GM21447 (cell line): ENCODE data around the gene JARID2.

ENCODE experiments used
- ATAC-seq: cut with Tn5 transposase; IDR thresholded peaks from one replicate; pipeline ENCODE4 v1.9.1; 2021; ENCODE audit not compliant: unreplicated experiment

JARID2 gene

DNA sequence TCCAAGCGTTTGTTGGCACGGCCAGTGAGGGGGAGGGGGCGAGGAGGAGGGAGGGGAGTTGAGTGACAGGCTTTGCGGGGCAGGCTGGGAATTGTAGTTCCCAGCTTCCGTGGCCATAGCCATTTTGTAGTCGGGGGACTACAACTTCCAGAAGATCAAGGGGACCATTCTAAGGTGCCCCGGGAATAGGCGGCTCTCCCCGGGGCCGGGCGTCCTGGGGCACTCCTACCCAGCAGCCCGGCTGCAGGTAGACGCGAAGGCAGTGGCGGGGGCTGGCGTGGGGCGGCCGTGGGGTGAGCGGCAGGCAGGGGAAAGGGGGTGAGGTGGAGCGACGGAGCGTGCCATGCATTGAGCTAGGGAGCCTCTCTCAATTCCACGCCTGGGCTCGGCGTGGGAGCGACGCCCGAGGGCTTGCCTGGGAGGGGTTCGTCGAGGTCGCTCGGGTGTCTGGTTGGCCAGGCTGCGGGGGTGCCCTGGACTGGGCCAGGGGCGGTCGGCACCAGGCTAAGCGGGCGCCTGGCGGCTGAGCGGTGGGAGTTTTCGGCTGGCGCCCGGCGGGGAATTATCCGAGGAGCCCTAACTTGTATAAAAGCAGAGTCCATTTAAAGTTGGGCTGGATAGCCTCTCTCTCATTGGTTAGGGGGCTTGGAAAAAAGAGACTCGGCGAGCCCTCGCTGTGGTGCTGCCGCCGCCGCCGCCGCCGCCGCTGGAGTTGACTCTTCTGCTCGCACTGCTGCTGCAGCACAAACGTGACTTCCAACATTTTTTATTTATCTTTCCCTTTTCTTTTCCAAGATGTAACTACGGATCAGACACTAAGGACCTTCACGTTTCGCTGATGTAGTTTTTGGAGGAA is at the start of gene JARID2:
JARID2 (plus strand) TSS at position 709 of the 856 bp plus-strand sequence. CDS start 471 bp downstream, outside the sequence.
- ATAC-seq: peak; percentile 57

DNA sequence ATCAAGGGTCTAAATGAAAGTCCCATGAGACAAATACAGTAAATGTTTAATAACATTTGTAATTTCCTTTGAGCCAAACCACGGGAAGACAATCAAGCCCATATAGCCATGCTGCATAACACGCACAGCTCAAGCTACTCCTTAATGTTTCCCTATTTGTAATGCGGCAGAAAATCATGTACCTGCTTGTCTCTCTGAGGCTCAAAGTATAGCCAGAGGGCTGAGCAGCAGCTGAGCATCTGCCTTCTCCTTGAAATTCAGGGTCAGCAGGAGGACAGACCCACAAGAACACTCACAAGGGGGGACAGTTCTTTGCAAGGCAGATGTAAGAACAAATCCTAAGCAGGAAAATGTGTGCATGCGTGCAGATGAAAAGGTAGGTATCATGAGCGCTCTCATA is 45.8 kb upstream of the JARID2 start:
- no peak for ATAC-seq

DNA sequence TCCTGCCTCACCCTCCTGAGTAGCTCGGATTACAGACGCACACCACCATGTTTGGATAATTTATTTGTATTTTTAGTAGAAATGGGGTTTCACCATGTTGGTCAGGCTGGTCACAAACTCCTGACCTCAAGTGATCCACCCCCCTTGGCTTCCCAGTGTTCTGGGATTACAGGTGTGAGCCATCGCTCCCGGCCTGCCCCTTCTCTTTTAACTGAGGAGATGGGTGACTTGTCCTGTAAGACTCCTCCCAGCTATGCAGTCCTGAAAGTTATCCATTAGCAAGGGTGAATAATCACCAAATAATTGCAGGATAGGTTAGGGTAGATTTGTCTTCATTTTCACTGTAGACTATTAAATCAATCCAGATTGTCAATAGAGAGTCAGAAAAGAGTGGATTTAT is 40.5 kb upstream of the JARID2 start:
- ATAC-seq: no peak

DNA sequence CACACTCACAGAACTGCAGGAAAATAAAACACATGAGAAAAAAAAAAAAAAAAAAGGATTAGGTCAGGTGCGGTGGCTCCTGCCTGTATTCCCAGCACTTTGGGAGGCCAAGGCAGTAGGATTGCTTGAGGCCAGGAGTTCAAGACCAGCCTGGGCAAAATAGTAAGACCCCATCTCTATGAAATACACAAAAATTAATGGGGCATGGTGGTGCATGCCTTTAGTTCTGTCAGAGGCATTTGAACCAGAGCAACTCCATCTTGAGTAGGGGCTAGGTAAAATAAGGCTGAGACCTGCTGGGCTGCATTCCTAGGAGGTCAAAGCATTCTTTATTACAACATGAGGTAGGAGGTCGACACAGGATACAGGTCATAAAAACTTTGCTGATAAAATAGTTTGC is 39.0 kb upstream of the JARID2 start:
- no peak for ATAC-seq

DNA sequence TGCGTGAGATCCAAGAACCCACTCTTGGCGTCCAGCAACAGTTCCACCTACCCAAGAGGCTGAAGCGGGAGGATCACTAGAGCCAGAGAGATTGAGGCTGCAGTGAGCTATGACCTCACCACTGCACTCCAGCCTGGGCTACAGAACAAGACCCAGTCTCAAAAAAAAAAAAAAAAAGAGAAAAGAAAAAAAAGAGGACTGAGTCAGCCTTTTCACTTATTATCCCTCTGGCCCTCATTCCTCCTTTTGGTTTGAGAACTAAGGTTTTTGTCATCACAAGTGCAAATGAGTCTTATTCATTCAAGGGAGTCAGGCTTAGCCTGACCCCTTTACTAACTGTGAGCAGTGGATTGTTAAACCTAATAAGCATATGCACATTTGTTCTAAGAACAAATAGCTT is 37.9 kb upstream of the JARID2 start:
- ATAC-seq: no peak

DNA sequence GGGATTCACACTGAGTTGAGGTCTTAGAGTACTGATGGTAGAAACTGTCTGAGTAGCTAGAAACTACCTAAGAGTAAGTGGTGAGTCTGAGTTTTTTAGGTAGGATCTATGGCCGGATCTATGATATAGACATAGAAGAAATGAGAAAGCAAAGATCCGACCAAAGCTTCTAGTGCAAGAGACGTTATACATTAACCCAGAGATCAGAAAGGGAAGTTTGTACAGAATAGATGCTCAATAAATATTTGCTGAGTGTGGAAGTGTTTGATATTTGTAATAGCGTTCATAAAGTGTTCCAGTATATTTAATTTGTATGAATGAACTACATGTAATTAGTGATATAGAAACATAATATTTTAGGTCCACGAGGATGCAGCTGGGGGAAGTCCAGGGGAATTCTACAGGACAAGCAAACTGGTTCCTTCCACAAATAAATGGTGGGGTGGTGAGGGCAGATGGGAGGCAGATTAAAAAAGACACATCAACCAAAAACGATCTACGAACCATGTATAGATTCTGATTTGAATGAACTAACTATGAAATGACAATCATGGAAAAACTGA is 31.9 kb upstream of the JARID2 start:
- ATAC-seq: no peak

DNA sequence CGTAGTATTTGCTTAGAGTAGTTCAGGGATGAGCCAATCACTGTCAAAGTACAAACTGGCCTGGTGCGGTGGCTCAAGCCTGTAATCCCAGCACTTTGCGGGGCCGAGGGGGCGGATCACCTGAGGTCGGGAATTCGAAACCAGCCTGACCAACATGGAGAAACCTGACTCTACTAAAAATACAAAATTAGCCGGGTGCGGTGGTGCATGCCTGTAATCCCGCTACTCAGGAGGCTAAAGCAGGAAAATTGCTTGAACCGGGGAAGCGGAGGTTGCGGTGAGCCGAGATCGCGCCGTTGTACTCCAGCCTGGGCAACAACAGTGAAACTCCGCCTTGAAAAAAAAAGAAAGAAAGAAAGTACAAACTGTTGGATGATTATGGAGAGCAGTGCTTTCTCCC is 27.5 kb upstream of the JARID2 start:
- no peak for ATAC-seq

DNA sequence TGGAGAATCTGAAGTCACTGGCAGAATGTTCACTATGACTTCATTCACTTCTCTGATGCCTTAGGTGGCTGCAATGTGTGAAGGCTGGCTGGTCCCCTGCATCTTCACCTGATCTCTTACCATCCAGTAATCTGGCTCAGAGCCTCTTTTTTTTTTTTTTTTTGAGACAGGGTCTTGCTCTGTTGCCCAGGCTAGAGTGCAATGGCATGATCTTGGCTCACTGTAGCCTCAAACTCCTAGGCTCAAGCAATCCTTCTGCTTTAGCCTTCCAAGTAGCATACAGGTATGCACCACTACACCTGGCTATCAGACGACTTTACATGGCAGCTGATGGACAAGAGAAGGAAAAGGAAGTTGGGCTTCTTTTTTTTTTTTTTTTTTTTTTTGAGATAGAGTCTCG is 25.8 kb upstream of the JARID2 start:
- ATAC-seq: no peak

DNA sequence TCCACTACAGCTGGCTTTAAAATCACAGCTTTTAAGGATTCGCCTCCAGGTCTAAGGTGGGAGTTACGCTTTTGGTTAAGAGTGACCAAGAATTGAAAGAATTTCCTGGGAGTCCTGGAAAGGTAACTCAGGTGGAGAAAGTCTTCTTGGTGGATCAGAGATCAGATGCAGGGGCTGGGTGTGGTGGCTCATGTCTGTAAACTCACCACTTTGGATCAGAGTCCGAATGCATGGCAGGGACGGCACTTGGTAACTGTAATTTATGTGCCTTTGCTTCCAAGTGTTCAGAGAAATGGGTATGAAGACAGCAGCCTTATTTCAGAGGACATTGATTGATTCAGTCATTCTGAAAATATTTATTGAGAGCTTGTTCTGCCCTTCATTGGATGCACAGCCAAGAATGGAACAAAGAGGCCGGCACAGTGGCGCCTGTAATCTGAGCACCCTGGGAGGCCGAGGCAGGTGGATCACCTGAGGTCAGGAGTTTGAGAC is 18.0 kb upstream of the JARID2 start:
- ATAC-seq: no peak

DNA sequence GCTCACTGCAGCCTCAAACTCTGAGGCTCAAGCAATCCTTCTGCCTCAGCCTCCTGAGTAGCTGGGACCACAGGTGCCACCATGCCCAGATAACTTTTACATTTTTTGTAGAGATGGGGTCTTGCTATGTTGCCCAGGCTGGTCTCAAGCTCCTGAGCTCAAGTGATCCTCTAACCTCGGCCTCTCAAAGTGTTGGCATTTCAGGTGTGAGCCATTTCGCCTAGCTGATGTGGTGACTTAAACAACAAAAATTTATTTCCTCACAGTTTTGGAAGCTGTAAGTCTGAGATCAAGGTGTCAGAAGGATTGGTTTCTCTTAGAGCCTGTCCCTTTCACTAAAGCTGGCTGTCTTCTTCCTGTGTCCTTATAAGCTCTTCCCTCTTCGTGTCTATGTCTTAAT is 15.0 kb upstream of the JARID2 start:
- ATAC-seq: no peak

DNA sequence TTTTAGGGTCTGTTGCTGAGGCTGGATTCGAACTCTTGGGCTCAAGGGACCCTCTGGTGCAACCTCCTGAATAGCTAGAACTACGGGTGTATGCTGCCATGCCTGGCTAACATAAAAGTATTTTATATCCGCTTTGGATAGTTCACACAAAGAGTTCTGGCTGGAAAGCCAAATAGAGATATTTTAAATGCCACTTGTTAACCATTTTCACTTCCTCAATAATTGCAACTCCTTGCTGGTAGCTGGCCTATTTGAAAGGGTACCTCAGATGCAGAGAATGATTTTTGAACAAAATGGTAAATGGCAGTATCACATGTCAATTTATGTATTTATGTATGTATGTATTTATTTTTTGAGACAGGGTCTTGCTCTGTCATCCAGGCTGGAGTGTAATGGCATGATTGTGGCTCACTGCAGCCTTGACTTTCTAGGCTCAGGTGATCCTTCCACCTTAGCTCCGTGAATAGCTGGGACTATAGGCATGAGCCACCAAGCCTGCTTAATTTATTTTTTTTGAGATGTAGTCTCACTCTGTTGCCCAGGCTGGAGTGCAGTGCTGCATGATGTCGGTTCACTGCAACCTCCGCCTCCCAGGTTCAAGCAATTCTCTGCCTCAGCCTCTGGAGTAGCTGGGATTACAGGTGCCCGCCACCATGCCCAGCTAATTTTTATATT is 12.9 kb upstream of the JARID2 start:
- ATAC-seq: no peak

DNA sequence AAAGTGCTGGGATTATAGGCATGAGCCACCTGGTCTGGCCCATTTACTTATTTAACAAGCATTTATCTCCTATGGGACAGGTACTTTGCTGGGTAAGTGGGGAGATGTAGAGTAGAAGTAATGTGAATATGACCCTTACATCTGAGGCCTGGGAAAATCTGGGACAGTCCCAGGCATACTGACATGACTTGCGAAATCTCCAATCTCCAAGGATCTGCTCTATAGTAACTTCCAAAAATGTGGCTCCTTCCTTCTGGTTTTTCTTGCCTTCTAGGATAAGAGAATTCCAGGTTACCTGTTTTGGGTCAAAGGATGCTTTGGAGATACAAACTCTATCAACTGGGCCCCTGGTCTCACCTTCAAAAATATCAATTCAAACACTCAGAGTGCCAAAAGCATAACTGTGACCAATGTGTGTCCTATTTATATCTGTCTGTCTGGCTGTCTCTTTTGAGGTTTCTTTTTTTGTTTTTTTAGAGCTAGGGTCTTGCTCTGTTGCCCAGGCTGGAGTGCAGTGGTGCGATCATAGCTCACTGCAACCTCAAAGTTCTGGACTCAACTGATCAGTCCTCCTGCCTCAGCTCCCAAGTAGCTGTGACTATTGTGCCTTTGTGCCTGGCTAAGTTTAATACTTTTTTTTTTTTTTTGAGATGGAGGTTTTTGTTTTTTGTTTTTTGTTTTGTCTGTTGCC is 11.7 kb upstream of the JARID2 start:
- ATAC-seq: no peak

DNA sequence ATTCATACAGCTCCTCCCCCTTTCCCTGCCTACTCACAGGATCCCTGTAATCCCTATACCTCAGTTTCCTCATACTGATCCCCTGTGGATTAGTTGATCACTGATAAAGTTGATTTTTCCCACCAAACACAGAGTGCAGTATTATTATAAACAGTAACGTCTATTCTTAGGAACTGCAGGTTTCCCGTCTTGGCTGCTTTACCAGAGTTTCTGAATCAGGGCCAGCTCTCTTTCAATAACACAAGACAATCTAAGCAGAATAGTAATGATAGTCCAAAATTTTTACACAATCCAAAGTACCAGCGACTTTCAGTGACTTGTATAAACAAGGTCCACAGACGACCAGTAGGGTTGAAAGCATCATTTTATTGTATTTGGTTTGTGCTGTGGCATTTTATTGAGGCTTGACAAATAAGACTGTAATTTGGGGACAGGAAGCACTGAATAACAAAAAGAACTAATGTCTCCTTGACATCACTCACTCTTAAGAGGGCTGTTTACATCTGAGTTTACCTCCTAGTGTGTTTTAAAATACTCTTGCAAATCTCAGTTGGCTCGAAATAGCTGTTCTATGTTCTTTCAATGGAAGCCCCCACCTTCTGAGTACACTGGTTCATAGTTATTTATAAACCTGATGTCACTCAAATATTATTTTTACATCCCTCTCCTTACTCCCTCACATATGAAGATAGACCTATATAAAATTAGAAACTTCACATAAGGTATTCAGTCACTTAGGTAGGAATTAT is 6.1 kb upstream of the JARID2 start:
- ATAC-seq: no peak

DNA sequence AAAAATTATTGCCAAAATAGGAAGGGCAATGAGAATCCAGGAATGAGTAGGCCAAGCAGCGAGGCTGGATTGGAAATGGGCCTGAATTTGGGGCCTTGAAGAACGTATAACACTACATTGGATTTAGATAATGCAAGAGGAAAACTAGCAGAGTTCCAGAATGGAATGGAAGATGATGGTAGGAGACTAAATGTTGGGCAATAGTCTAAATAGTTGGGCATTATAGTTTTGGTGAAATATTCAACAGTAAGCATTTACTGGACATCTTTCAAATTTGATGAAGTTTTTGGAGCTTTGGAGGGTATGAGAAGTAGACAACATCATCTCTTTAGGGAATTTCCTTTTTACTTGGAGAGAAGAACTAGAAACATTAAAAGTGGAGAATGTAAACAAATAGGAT is 3.4 kb upstream of the JARID2 start:
- ATAC-seq: no peak

DNA sequence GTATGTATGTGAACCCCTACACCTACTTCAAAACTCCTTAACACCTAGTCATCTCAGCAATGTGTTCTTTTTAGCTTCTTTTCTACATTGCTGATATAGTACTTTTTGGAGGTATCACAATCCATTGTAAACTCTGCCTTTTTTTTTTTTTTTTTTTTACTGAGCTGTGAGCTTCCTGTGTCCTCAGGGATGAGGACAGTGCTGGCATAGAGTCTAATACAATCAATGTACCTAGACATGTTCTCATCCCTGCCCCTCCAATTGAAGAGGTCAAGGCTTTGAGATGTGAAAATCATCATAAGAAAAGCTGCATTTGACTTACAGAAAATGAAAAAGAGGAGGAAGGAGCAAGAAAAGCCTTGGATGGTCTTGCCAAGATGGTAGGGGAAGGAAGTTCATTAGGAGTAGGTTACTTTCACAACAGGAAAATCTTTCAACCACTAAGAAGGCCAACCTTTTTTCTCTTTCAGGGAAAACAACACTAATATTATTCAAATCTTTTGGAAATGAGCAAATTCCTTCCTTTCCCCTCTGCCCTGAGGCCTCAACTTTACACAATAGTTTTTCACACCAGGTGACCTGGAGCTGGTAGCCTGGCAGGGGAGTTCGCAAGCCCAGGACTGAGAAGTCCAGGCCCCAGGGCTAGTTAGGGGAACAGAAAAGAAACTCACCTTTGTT is 2.8 kb upstream of the JARID2 start:
- ATAC-seq: no peak

DNA sequence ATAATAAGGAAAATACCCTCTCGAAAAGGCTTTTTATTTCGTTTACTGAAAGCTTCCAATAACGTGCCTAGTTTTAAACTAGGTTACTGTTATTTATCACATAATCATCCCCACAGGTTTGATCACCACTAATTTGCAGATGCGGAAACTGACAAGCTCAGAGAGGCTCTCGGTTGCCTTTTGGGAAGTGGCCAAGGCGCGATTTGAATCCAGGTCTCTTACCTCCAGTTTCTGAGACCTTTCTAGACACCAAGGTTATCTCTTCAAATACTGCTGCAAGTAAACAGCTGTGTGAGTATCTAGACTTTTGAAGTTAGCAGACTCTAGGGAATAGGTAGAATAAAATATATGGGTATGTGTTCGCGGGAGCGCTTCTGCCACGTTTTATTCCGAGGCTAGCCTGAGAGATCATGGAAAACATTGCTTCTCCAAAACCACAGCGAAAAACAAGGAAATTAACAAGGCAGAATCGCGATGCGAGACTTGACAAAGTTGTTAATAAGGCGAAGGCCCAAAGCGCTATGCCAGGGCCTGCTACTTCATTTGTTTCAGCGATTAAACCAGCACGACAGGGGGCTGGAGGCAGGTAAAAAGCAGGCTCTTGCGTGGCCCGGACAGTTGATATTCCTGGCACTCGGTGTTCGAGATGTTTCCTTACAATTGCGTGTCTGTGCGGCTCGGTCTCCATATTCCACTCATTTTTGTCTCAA is 1.8 kb upstream of the JARID2 start:
- no peak for ATAC-seq

DNA sequence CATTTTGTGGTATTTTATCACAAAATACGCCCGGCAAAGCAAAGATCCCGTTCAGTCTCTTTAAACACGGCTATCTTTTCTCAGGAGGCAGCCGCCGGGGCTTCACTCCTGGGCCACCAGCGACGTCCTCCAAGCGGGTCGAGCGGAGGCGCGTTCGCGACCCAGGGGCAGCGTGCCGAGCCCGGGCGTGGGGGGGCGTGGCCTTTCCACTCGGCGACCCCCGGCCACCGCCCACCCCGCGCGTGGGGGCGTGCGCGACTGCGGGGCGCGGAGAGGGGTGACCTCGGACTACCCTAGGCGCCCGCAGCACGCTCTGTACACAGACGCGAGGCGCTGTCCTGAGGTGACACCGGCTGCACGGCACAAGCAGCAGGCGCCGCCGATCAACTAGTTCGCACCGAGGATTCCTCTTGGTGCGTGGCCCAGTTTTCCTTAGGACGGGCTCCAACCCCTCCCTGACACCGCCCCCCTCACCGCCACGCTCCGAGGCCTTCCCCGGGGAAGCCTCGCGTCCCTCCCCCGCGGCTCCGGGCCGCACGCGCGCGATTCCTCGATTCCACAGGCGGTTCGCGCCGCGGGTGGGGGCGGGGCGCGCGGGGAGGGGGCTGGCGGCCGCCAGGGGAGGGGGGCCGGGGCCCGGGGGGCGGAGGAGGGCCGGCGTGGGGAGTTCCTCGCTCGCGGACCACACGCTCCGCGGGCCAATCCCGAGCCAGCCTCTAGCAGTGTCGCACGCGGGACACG is 1.1 kb upstream of the JARID2 start:
- ATAC-seq: peak; percentile 17

DNA sequence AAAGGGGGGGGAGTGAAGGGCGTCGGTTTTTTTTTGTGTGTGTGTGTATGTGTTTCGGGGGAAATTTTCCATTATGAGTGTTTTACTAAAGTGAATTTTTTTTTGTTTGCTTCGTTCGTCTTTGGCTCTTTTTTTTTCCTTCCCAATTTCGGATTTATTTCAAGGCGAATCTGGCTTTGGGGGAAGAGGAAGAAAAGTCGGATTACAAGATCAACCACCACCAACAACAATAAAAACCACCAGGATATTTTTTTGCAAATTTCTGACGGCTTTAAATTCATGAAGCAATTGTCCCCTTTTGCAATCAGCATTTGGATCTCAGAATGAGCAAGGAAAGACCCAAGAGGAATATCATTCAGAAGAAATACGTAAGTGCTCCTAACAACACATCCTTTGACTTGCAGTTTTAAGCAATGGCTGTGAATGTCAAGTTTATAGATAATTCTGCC is 372 bp downstream of the JARID2 start:
- ATAC-seq: no peak
